ENCODE data around the gene PARP14. TPM values are rescaled to one million over a fixed set of nuclear protein-coding genes. Genes with fewer than 3 reads are reported as not detected.
"Not testable (repeated sequence)": the region's sequence is repeated elsewhere in the genome, so short reads cannot be mapped to it uniquely, and the experiment has no call there.

Gene PARP14
- total and polyA plus RNA-seq, 2 donors (not counting 3 experiments of a cell fraction or from before 2014, with no cell fraction given) = 19.7 to 41.5 TPM

- dilution Hi-C loops (cut with MboI; ENCODE audit: extremely low pct_ligation_motif_present, low sequenced_read_pairs); H3K9me3 ChIP-seq (replicated peaks; ENCODE audit: control insufficient read depth, insufficient read depth, low read length); FAIRE-seq: not testable (repeated sequence)
Observed at GRCh38 chr3:122651962-122652361, 28.7 kb upstream of the PARP14 start.

GRCh38 chr3:122658336-122658735 is 22.3 kb upstream of the PARP14 start:
- CTCF ChIA-PET; FAIRE-seq; H3K4me3 ChIP-seq (replicated peaks in 1 of 3; ENCODE audit: insufficient read depth in 1 of 3, low read depth in 1 of 3, low read length in 3 of 3); DNase-seq (ENCODE audit: low read depth, low spot score); H3K9me1 ChIP-seq (replicated peaks; ENCODE audit: control insufficient read depth, extremely low read depth, insufficient read depth, low read length); intact Hi-C loops (cut with micrococcal nuclease); H3K36me3 ChIP-seq (ENCODE audit: control insufficient read depth in 2 of 2, extremely low read depth in 1 of 2, insufficient read depth in 2 of 2, low read length in 2 of 2); H3K9me3 ChIP-seq (replicated peaks; ENCODE audit: control insufficient read depth, insufficient read depth, low read length); H3K9ac ChIP-seq (replicated peaks; ENCODE audit: extremely low read depth, insufficient read depth, low read length); H3K27me3 ChIP-seq (ENCODE audit: control insufficient read depth in 2 of 2, insufficient read depth in 2 of 2, low read length in 2 of 2); H2AFZ ChIP-seq (ENCODE audit: low read depth, low read length); H3K4me2 ChIP-seq (ENCODE audit: insufficient read depth, low read length); H3K27ac ChIP-seq (ENCODE audit: insufficient read depth, low read depth, low read length); H3K4me1 ChIP-seq (ENCODE audit: control insufficient read depth, extremely low read depth, insufficient read depth, low read length); BruUV-seq (replicated peaks); H3K79me2 ChIP-seq (ENCODE audit: control insufficient read depth, insufficient read depth, low read length); H4K20me1 ChIP-seq (replicated peaks; ENCODE audit: control insufficient read depth, extremely low read depth, insufficient read depth, low read length); POLR2A ChIA-PET; dilution Hi-C loops (cut with MboI; ENCODE audit: extremely low pct_ligation_motif_present, low sequenced_read_pairs): not testable (repeated sequence)

More at GRCh38 chr3:122651962-122652361, 28.7 kb upstream of the PARP14 start:
- BruUV-seq (replicated peaks); DNase-seq (ENCODE audit: low read depth, low spot score); H2AFZ ChIP-seq (ENCODE audit: low read depth, low read length); intact Hi-C loops (cut with micrococcal nuclease); H3K9ac ChIP-seq (replicated peaks; ENCODE audit: extremely low read depth, insufficient read depth, low read length); H3K4me3 ChIP-seq (replicated peaks in 1 of 3; ENCODE audit: insufficient read depth in 1 of 3, low read depth in 1 of 3, low read length in 3 of 3); H3K36me3 ChIP-seq (ENCODE audit: control insufficient read depth in 2 of 2, extremely low read depth in 1 of 2, insufficient read depth in 2 of 2, low read length in 2 of 2); H3K9me1 ChIP-seq (replicated peaks; ENCODE audit: control insufficient read depth, extremely low read depth, insufficient read depth, low read length); H3K4me1 ChIP-seq (ENCODE audit: control insufficient read depth, extremely low read depth, insufficient read depth, low read length); H3K79me2 ChIP-seq (ENCODE audit: control insufficient read depth, insufficient read depth, low read length); H3K27ac ChIP-seq (ENCODE audit: insufficient read depth, low read depth, low read length); H3K4me2 ChIP-seq (ENCODE audit: insufficient read depth, low read length); POLR2A ChIA-PET; H3K27me3 ChIP-seq (ENCODE audit: control insufficient read depth in 2 of 2, insufficient read depth in 2 of 2, low read length in 2 of 2); H4K20me1 ChIP-seq (replicated peaks; ENCODE audit: control insufficient read depth, extremely low read depth, insufficient read depth, low read length): not testable (repeated sequence)
- CTCF ChIA-PET = interaction anchor here (0.6 kb wide), 1 partner anchor 80 kb away, joined by 4 read pairs; no protein-coding TSS in a partner anchor

Measured in endothelial cell of umbilical vein (primary cell).